Lung microvascular endothelial cell (primary cell): ENCODE measurements around the gene BABAM1. TPM values are rescaled to one million over a fixed set of nuclear protein-coding genes. Genes with fewer than 3 reads are reported as not detected.

Experiments used
- DNase-seq, 2 donors: peaks; one replicate each; pipeline versions ENCODE4 v3.0.0 to v3.0.0-alpha.2; 2010; ENCODE audit warnings: low read depth in 2 of 2
- total RNA-seq: library from RNA; depleted of rRNA; stranded (reverse); fragments of >200 nt; gene quantifications from 2 replicates; pipeline ENCODE4 v1.2.1, GENCODE V29; 2014

Gene BABAM1
- 61.3 and 73.2 TPM in 2 replicates for total RNA-seq

GRCh38 chr19:17266975-17267788 is at the start of gene BABAM1:
BABAM1 (plus strand) TSS chr19:17267443; CDS start chr19:17268807, 1,364 bp downstream.
- peak; percentile 99 for DNase-seq

GRCh38 chr19:17219286-17219685 is 48.0 kb upstream of the BABAM1 start:
- no peak for DNase-seq

GRCh38 chr19:17220207-17220758 is 47.0 kb upstream of the BABAM1 start:
- DNase-seq, result peak in 1 of 2 donors; percentile 76

GRCh38 chr19:17225053-17225452 is 42.2 kb upstream of the BABAM1 start:
- no peak for DNase-seq

- peak; percentile 98 to 99 for DNase-seq
Measured at GRCh38 chr19:17226002-17226933, 41.0 kb upstream of the BABAM1 start, which contains the start of gene OCEL1. OCEL1 (plus strand) TSS chr19:17226226; CDS start chr19:17226248, 22 bp downstream.

GRCh38 chr19:17227798-17228367 is 39.4 kb upstream of the BABAM1 start:
- no peak for DNase-seq

GRCh38 chr19:17229890-17230289 is 37.4 kb upstream of the BABAM1 start:
- no peak for DNase-seq

GRCh38 chr19:17232258-17232657 is 35.0 kb upstream of the BABAM1 start:
- no peak for DNase-seq

GRCh38 chr19:17234911-17235299 is 32.3 kb upstream of the BABAM1 start:
- DNase-seq, result peak; percentile 35 to 52

- peak; percentile 84 to 91 for DNase-seq
Measured at GRCh38 chr19:17235300-17235970, 31.8 kb upstream of the BABAM1 start.

GRCh38 chr19:17235971-17236777 is 31.1 kb upstream of the BABAM1 start:
- DNase-seq, result peak in 1 of 2 donors; percentile 71

- no peak for DNase-seq
Measured at GRCh38 chr19:17236811-17237543, 30.3 kb upstream of the BABAM1 start.

- no peak for DNase-seq
Measured at GRCh38 chr19:17237747-17238706, 29.2 kb upstream of the BABAM1 start.

GRCh38 chr19:17240062-17240752 is 27.0 kb upstream of the BABAM1 start:
- DNase-seq, result no peak

- no peak for DNase-seq
Measured at GRCh38 chr19:17240826-17241399, 26.3 kb upstream of the BABAM1 start.

- DNase-seq, result no peak
Measured at GRCh38 chr19:17242431-17243208, 24.6 kb upstream of the BABAM1 start.
